ENCODE data around the gene ADRA2B.

ADRA2B gene

DNA sequence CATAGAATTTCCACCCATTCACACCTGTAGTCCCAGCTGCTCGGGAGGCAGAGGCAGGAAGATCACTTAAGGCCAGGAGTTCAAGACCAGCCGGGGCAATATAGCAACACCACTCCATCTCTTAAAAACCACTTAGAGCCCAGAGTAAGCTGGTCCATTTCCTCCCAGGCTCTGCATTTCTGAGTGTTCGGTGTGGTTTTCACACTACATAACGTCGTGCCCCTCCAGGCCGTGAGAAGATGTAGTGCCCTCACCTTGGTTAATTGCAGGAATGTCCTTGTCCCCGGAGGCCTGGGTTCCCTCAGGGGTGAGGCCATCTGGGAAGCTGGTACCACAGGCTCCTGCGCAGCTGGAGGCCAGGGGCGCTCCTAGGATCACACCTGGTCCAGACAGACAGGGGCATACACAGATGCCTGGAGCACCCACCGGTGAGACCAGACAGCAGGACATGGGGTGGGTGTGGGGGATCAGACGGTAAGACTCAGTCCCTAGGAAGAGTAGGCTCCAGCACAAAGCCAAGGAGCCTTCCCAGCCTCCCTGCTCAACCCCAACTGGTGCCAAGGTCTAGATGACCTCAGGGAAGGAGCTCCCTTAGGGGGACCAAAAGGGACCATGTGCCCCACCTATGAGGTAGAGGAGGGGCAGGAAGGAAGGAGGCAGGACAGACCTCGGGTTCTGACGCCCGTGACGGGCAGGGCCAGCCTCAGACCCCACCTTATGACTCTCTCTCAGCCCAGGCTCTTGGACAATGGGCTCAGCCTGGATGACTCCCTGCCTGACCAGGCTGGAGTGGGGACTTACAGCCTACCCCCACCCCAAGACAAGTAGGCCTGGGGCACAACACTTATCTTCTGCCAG lies 21.2 kb upstream of the ADRA2B start:
- no peak for TF ChIP-seq REST (IDR thresholded peaks at IDR 0.05; ENCODE audit: low read depth)
- TF ChIP-seq CEBPB (IDR thresholded peaks at IDR 0.05), result no peak
- TF ChIP-seq EGR1 (IDR thresholded peaks at IDR 0.05), result no peak
- no peak for TF ChIP-seq USF1 (IDR thresholded peaks at IDR 0.05)
- no peak for TF ChIP-seq CREB1 (IDR thresholded peaks at IDR 0.05; ENCODE audit: low read depth)
- TF ChIP-seq ZBTB7A (IDR thresholded peaks at IDR 0.05; ENCODE audit: low read depth), result no peak
- TF ChIP-seq FOXM1 (IDR thresholded peaks at IDR 0.05; ENCODE audit: borderline replicate concordance, low read depth), result no peak
- TF ChIP-seq YY1 (IDR thresholded peaks at IDR 0.05; ENCODE audit: low read depth), result no peak
- TF ChIP-seq MAX (IDR thresholded peaks at IDR 0.05), result no peak
- TF ChIP-seq TCF12 (IDR thresholded peaks at IDR 0.05; ENCODE audit: low read depth), result no peak
- TF ChIP-seq NFIC (IDR thresholded peaks at IDR 0.05), result no peak
- no peak for TF ChIP-seq RAD21 (IDR thresholded peaks at IDR 0.05; ENCODE audit: low read depth)
- no peak for TF ChIP-seq TAF1 (IDR thresholded peaks at IDR 0.05; ENCODE audit: low read depth)

DNA sequence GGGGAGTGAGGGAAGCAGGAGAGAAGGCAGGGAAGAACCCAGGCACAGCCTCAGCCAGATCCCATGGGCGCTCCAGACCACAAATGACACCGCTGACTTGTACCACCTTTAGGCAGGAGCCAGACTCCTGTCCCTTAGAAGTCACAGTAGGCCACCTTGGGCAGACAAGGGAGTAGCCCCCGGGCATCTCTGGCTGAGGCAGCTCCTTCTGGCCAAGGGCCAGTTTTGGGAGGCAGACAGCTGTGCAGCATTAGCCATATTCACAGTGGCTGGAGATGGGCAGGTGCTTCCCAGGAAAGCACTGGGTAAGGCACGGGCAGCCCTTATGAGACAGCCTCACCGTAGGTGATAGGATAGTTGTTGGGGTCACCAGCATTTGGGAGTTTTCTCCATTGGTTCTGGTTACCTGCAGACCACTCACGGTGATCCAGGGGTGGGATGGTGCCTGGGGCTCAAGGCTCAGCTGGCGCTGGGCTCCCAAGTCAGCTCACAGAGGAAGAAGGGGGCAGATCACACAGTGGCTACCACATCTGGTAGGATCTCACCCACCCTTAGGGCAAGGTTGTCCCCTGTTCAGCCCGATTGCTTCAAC lies 19.9 kb upstream of the ADRA2B start:
- no peak for TF ChIP-seq EP300 (IDR thresholded peaks at IDR 0.05; ENCODE audit: borderline replicate concordance)
- no peak for TF ChIP-seq TAF1 (IDR thresholded peaks at IDR 0.05; ENCODE audit: low read depth)
- no peak for TF ChIP-seq NFIC (IDR thresholded peaks at IDR 0.05)
- TF ChIP-seq ZBTB7A (IDR thresholded peaks at IDR 0.05; ENCODE audit: low read depth), result no peak
- TF ChIP-seq MAX (IDR thresholded peaks at IDR 0.05), result no peak
- TF ChIP-seq TEAD4 (IDR thresholded peaks at IDR 0.05), result no peak
- TF ChIP-seq CEBPB (IDR thresholded peaks at IDR 0.05), result no peak
- TF ChIP-seq USF1 (IDR thresholded peaks at IDR 0.05), result no peak
- TF ChIP-seq YY1 (IDR thresholded peaks at IDR 0.05; ENCODE audit: low read depth), result no peak
- no peak for TF ChIP-seq FOXM1 (IDR thresholded peaks at IDR 0.05; ENCODE audit: borderline replicate concordance, low read depth)
- no peak for TF ChIP-seq REST (IDR thresholded peaks at IDR 0.05; ENCODE audit: low read depth)
- no peak for TF ChIP-seq TCF12 (IDR thresholded peaks at IDR 0.05; ENCODE audit: low read depth)

DNA sequence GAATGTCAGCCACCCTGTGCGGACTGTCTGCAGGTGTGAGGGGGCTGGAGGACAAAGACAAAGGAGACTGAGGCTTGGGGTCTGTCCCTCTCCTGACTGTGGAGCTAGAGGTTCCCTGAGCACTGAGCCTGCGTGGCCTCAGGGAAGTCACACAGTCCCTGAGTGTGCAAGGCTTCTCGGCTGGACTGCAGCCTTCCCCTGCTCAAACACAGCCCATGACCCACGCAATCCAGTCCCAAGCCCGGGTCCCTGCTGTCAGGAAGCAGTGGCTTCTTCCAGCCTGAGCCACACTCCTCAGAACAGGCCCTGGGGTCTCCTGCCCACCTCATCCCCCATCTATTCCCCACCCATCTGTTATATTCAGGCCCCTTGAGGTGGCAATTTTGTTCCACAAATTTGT lies 19.2 kb upstream of the ADRA2B start:
- TF ChIP-seq RAD21 (IDR thresholded peaks at IDR 0.05; ENCODE audit: low read depth) (no peak), ZBTB7A (IDR thresholded peaks at IDR 0.05; ENCODE audit: low read depth) (no peak), FOXM1 (IDR thresholded peaks at IDR 0.05; ENCODE audit: borderline replicate concordance, low read depth) (no peak), NFIC (IDR thresholded peaks at IDR 0.05) (no peak), CREB1 (IDR thresholded peaks at IDR 0.05; ENCODE audit: low read depth) (no peak), MAX (IDR thresholded peaks at IDR 0.05) (no peak), EP300 (IDR thresholded peaks at IDR 0.05; ENCODE audit: borderline replicate concordance) (no peak), TEAD4 (IDR thresholded peaks at IDR 0.05) (no peak), EGR1 (IDR thresholded peaks at IDR 0.05) (no peak), USF1 (IDR thresholded peaks at IDR 0.05) (no peak), YY1 (IDR thresholded peaks at IDR 0.05; ENCODE audit: low read depth) (no peak), TAF1 (IDR thresholded peaks at IDR 0.05; ENCODE audit: low read depth) (no peak)

DNA sequence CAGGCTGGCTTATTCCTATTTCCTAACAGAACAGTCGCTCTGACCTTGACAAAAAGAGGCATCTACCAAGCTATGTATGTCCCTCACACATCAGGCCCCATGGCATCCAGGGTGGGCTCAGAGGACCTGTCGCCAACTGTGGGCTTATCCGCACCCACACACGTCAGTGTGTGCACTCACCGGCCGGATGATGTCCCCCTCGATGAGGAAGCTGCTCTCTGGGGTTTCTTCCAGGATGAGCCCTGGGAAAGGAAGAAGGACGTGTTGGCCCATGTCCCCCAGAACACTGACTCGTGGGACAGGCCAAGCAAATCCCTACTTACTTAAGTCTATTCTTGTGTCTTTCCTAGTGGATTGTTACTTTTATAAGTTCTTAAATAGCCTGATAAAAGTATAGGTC lies 18.8 kb upstream of the ADRA2B start:
- TF ChIP-seq EGR1 (IDR thresholded peaks at IDR 0.05) (no peak), TCF12 (IDR thresholded peaks at IDR 0.05; ENCODE audit: low read depth) (no peak), REST (IDR thresholded peaks at IDR 0.05; ENCODE audit: low read depth) (no peak), NFIC (IDR thresholded peaks at IDR 0.05) (no peak), CREB1 (IDR thresholded peaks at IDR 0.05; ENCODE audit: low read depth) (no peak), TEAD4 (IDR thresholded peaks at IDR 0.05) (no peak), FOXM1 (IDR thresholded peaks at IDR 0.05; ENCODE audit: borderline replicate concordance, low read depth) (no peak), EP300 (IDR thresholded peaks at IDR 0.05; ENCODE audit: borderline replicate concordance) (no peak), CEBPB (IDR thresholded peaks at IDR 0.05) (no peak), MAX (IDR thresholded peaks at IDR 0.05) (no peak), TAF1 (IDR thresholded peaks at IDR 0.05; ENCODE audit: low read depth) (no peak), RAD21 (IDR thresholded peaks at IDR 0.05; ENCODE audit: low read depth) (no peak), YY1 (IDR thresholded peaks at IDR 0.05; ENCODE audit: low read depth) (no peak), ZBTB7A (IDR thresholded peaks at IDR 0.05; ENCODE audit: low read depth) (no peak), USF1 (IDR thresholded peaks at IDR 0.05) (no peak)
